ENCODE measurements around the gene LRRC36.
A peak's percentile ranks its signal among the peaks of the same experiment; 100 is the strongest.

LRRC36 gene

GRCh38 chr16:67423611-67424260 is 97.1 kb downstream of the LRRC36 start:
- Histone ChIP-seq H3K4me1 (ENCODE audit: control insufficient read depth, insufficient read depth, low read length) (peaks cover 39% of the 10 kb centered on the region), H3K27ac (ENCODE audit: low read depth, low read length) (peak overlapping the region; percentile 93), H3K27me3 (ENCODE audit: control insufficient read depth, insufficient read depth, low read length) (peaks cover 4% of the 10 kb centered on the region; the same call in 1 of the 2 replicates), H3K4me3 (ENCODE audit: low read depth, low read length) (peak overlapping the region; percentile 46), H3K36me3 (ENCODE audit: control insufficient read depth, insufficient read depth, low read length) (no peaks in the 10 kb centered on the region), H3K9me3 (ENCODE audit: control insufficient read depth, insufficient read depth, low read length) (no peaks in the 10 kb centered on the region), H3K9ac (ENCODE audit: low read depth, low read length) (peak overlapping the region; percentile 61; the same call in 1 of the 2 replicates)

DNA sequence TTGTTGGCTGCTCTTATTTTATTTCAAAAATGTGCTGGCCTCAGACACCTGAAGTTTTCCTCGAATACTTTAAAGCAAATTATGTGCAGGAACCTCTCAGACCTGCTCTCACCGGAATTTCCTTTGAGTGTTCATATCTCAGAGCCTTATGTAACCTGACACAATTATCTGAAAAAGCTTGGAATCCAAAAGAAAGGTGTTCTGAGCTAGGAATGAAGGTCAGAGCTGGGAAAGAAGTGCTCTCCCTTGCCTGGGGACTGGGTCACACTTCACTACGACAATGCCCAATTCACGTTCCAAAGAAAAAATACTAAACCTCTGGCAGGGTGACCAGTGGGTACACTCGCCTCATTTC is 97.6 kb downstream of the LRRC36 start:
- Histone ChIP-seq H3K4me3 (ENCODE audit: low read depth, low read length) (peak overlapping the region; percentile 46), H3K9ac (ENCODE audit: low read depth, low read length) (peak overlapping the region; percentile 61; the same call in 1 of the 2 replicates), H3K9me3 (ENCODE audit: control insufficient read depth, insufficient read depth, low read length) (no peaks in the 10 kb centered on the region), H3K27ac (ENCODE audit: low read depth, low read length) (peak overlapping the region; percentile 93), H3K27me3 (ENCODE audit: control insufficient read depth, insufficient read depth, low read length) (peaks cover 9% of the 10 kb centered on the region), H3K36me3 (ENCODE audit: control insufficient read depth, insufficient read depth, low read length) (no peaks in the 10 kb centered on the region), H3K4me1 (ENCODE audit: control insufficient read depth, insufficient read depth, low read length) (peaks cover 44% of the 10 kb centered on the region)

DNA sequence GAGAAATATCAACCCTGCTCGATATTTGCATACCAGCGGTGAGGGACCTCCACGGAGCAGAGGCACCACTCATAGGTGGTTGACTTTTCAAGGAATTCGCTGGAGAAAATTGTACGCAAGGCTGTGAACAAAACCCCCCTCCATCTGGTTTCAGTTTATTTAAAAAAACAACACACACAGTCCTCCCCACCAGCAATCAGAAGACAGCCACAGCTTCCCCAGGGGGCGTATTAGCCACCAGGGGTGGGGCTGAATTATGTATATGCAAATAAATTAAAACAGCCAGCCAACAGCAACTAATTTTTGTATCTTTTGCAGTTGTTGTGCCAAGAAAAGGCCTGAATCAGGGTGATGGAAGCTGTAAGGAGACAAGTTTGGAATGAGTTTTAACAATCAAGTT is 98.4 kb downstream of the LRRC36 start:
- Histone ChIP-seq H3K27me3 (ENCODE audit: control insufficient read depth, insufficient read depth, low read length) (peaks cover 18% of the 10 kb centered on the region), H3K4me3 (ENCODE audit: low read depth, low read length) (peak overlapping the region; percentile 21; the same call in 1 of the 2 replicates), H3K36me3 (ENCODE audit: control insufficient read depth, insufficient read depth, low read length) (no peaks in the 10 kb centered on the region), H3K9me3 (ENCODE audit: control insufficient read depth, insufficient read depth, low read length) (no peaks in the 10 kb centered on the region), H3K27ac (ENCODE audit: low read depth, low read length) (peak overlapping the region; percentile 93), H3K4me1 (ENCODE audit: control insufficient read depth, insufficient read depth, low read length) (peaks cover 47% of the 10 kb centered on the region), H3K9ac (ENCODE audit: low read depth, low read length) (no peak overlapping the region; the same call in 1 of the 2 replicates)

DNA sequence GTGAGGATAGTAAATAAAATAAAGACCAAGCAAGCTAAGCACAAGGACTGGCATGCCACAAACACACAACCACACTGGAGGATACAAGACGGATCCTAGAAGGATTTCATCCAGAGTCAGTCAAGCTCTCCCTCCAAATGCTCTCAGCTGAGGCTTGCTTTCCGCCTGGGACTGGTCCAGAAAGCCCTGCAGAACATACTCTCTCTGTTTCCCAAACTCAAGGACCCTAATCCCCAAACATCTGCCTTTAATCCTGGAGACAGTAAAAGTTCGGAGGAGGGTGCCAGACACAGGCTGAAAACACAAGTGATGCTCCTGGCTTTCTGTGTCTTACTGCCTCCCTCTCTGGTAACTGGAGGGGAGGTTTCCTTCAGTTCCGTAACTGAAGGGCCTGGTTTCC is 99.0 kb downstream of the LRRC36 start:
- Histone ChIP-seq H3K9me3 (ENCODE audit: control insufficient read depth, insufficient read depth, low read length) (no peaks in the 10 kb centered on the region), H3K27ac (ENCODE audit: low read depth, low read length) (no peak overlapping the region), H3K9ac (ENCODE audit: low read depth, low read length) (no peak overlapping the region), H3K4me3 (ENCODE audit: low read depth, low read length) (0 out of 2 replicates have a peak overlapping the region, but pooled peaks have one; percentile 21), H3K4me1 (ENCODE audit: control insufficient read depth, insufficient read depth, low read length) (peaks cover 47% of the 10 kb centered on the region), H3K36me3 (ENCODE audit: control insufficient read depth, insufficient read depth, low read length) (no peaks in the 10 kb centered on the region), H3K27me3 (ENCODE audit: control insufficient read depth, insufficient read depth, low read length) (peaks cover 22% of the 10 kb centered on the region)

DNA sequence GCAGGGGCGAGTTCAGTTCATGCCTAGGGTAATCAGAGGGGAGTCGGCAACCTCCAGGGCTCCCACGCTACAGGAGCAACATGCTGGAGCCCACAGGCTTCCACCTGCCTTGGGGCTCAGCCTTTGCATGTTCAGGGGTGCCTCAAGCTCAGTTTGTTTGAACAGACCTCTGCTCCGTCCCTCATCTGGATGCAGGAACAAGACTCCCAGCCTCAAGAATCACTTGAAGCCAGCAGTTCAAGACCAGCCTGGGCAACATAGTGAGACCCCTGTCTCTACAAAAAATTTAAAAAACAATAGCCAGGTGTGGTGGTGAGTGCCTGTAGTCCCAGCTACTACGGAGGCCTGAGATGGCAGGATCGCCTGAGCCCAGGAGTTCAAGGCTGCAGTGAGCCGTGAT is 99.4 kb downstream of the LRRC36 start:
- Histone ChIP-seq H3K9me3 (ENCODE audit: control insufficient read depth, insufficient read depth, low read length) (no peaks in the 10 kb centered on the region), H3K4me1 (ENCODE audit: control insufficient read depth, insufficient read depth, low read length) (peaks cover 45% of the 10 kb centered on the region), H3K27me3 (ENCODE audit: control insufficient read depth, insufficient read depth, low read length) (peaks cover 22% of the 10 kb centered on the region), H3K9ac (ENCODE audit: low read depth, low read length) (no peak overlapping the region), H3K4me3 (ENCODE audit: low read depth, low read length) (no peak overlapping the region), H3K36me3 (ENCODE audit: control insufficient read depth, insufficient read depth, low read length) (no peaks in the 10 kb centered on the region), H3K27ac (ENCODE audit: low read depth, low read length) (no peak overlapping the region)

GRCh38 chr16:67426950-67427349 is 100.3 kb downstream of the LRRC36 start:
- no peak overlapping the region for H3K9ac ChIP-seq (ENCODE audit: low read depth, low read length)
- no peaks in the 10 kb centered on the region for H3K36me3 ChIP-seq (ENCODE audit: control insufficient read depth, insufficient read depth, low read length)
- peaks cover 22% of the 10 kb centered on the region for H3K27me3 ChIP-seq (ENCODE audit: control insufficient read depth, insufficient read depth, low read length)
- no peaks in the 10 kb centered on the region for H3K9me3 ChIP-seq (ENCODE audit: control insufficient read depth, insufficient read depth, low read length)
- peaks cover 45% of the 10 kb centered on the region for H3K4me1 ChIP-seq (ENCODE audit: control insufficient read depth, insufficient read depth, low read length)
- no peak overlapping the region for H3K27ac ChIP-seq (ENCODE audit: low read depth, low read length)
- no peak overlapping the region for H3K4me3 ChIP-seq (ENCODE audit: low read depth, low read length)

DNA sequence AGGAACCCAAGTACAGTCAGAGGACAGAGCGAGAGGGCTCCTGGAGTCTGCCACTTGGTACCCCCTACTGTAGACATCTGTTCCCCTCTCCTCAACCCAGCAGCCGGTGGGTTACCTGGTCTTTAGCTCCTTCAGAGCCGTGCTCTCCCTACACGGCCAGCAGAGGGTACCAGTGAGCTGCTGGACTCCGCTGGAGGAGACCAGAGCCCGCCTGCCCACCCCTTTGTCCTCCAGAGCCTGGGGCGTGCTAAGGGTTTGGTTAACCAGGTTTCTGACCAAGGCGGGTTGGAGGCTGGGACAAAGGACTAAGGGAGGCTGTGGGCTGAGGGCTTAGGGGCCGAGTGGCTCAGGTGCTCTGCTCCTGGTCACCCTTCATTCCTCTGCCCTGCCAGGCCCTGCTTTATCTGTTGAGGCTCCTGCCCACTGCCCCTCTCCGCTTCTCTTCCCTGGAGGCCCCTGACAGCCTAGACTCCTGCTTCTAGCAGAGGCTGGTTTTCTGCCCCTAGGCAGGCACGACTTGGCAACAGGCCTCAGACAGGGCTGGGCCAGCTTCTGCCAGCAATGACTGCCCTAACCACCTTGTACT is 101.6 kb downstream of the LRRC36 start:
- Histone ChIP-seq H3K27ac (ENCODE audit: low read depth, low read length) (no peak overlapping the region), H3K9ac (ENCODE audit: low read depth, low read length) (no peak overlapping the region), H3K9me3 (ENCODE audit: control insufficient read depth, insufficient read depth, low read length) (no peaks in the 10 kb centered on the region), H3K36me3 (ENCODE audit: control insufficient read depth, insufficient read depth, low read length) (no peaks in the 10 kb centered on the region), H3K4me3 (ENCODE audit: low read depth, low read length) (no peak overlapping the region), H3K27me3 (ENCODE audit: control insufficient read depth, insufficient read depth, low read length) (peaks cover 22% of the 10 kb centered on the region), H3K4me1 (ENCODE audit: control insufficient read depth, insufficient read depth, low read length) (peaks cover 54% of the 10 kb centered on the region)

GRCh38 chr16:67429053-67429798 is 102.6 kb downstream of the LRRC36 start:
- Histone ChIP-seq H3K4me3 (ENCODE audit: low read depth, low read length) (no peak overlapping the region), H3K36me3 (ENCODE audit: control insufficient read depth, insufficient read depth, low read length) (no peaks in the 10 kb centered on the region), H3K27me3 (ENCODE audit: control insufficient read depth, insufficient read depth, low read length) (peaks cover 22% of the 10 kb centered on the region), H3K4me1 (ENCODE audit: control insufficient read depth, insufficient read depth, low read length) (peaks cover 45% of the 10 kb centered on the region), H3K9ac (ENCODE audit: low read depth, low read length) (no peak overlapping the region), H3K27ac (ENCODE audit: low read depth, low read length) (no peak overlapping the region), H3K9me3 (ENCODE audit: control insufficient read depth, insufficient read depth, low read length) (no peaks in the 10 kb centered on the region)

DNA sequence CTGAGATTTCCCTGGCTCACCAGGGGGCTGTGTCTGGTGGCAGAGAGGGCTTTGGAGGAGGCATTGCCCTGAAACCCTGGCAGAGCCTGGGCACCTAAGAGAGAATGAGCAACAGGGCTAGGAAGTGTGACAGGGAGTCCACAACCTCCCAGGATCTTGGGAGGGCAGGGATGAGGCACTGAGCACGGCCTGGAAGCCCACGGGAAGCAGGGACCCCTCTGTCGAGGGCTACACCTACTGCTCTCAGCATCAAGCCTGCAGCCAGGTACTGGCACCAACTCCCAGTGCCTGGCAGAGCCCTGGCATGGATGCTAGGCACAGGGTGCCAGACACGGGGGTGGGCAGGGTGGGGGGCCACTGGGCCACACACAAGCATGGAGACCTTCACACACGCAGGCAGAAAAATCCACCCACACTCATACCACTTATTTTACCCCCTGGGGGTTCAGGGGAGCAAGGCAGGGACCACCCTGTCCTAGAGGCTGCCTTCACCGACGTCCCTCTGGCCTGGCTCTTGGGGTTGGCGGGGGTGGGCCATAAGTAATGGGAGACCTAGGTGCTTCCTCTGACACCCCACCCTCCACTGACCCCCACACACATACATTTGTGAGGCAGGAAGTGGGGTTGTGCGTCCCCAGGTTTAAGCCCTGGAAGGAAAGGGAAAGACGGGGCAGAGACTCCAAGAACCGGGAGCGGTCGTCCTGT is 103.3 kb downstream of the LRRC36 start:
- peaks cover 22% of the 10 kb centered on the region for H3K27me3 ChIP-seq (ENCODE audit: control insufficient read depth, insufficient read depth, low read length)
- H3K36me3 ChIP-seq (ENCODE audit: control insufficient read depth, insufficient read depth, low read length) = no peaks in the 10 kb centered on the region
- peaks cover 38% of the 10 kb centered on the region for H3K4me1 ChIP-seq (ENCODE audit: control insufficient read depth, insufficient read depth, low read length)
- peak overlapping the region; percentile 80 for H3K4me3 ChIP-seq (ENCODE audit: low read depth, low read length)
- H3K9ac ChIP-seq (ENCODE audit: low read depth, low read length) = peak overlapping the region; percentile 74
- H3K9me3 ChIP-seq (ENCODE audit: control insufficient read depth, insufficient read depth, low read length) = no peaks in the 10 kb centered on the region
- no peak overlapping the region for H3K27ac ChIP-seq (ENCODE audit: low read depth, low read length)

- peak overlapping the region; percentile 80 for H3K4me3 ChIP-seq (ENCODE audit: low read depth, low read length)
- peak overlapping the region; percentile 74 for H3K9ac ChIP-seq (ENCODE audit: low read depth, low read length)
- peak overlapping the region; percentile 27 for H3K27ac ChIP-seq (ENCODE audit: low read depth, low read length)
These were observed 103.9 kb downstream of the LRRC36 start for GRCh38 chr16:67430504-67430976.

More at GRCh38 chr16:67430504-67430976, 103.9 kb downstream of the LRRC36 start:
- H3K36me3 ChIP-seq (ENCODE audit: control insufficient read depth, insufficient read depth, low read length) = 0 out of 2 replicates have a peak, but pooled peaks cover under 1% of the 10 kb centered on the region
- peaks cover 32% of the 10 kb centered on the region for H3K4me1 ChIP-seq (ENCODE audit: control insufficient read depth, insufficient read depth, low read length)
- H3K9me3 ChIP-seq (ENCODE audit: control insufficient read depth, insufficient read depth, low read length) = no peaks in the 10 kb centered on the region
- H3K27me3 ChIP-seq (ENCODE audit: control insufficient read depth, insufficient read depth, low read length) = peaks cover 22% of the 10 kb centered on the region

All from HUES48 (cell line).